GM20000 (cell line): ENCODE data around the gene EXOC1L.

ENCODE experiments used
- DNase-seq: peaks from one replicate; pipeline ENCODE4 v3.0.0; 2012; ENCODE audit warnings: low spot score
- TF ChIP-seq, protein P1 (sequence below): IDR thresholded peaks from 2 replicates; pipeline ENCODE4 v1.5.1; 2012; ENCODE audit warnings: mild to moderate bottlenecking, control low read depth; ENCODE audit errors: extremely low read depth, missing control alignments

The EXOC1L gene

DNA sequence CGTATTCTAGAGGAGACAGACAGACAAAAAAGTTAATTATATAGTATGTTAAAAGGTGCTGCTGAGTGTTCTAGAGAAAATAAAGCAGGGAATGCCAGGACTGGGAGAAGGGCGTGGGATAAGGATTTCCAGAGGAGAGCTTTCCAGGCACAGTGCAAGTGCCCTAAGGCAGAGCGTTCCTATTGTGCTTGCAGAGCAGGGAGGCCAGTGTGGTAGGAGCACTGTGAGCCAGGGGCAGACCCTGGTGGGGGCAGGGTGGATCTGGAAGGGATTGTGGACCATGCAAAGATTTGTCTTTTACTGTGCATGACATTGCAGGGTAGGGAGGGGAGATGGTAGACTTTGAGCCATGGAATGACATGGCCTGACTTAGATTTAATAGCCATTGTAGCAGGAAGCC lies 59.6 kb downstream of the EXOC1L start:
- TF ChIP-seq, protein P1, sequence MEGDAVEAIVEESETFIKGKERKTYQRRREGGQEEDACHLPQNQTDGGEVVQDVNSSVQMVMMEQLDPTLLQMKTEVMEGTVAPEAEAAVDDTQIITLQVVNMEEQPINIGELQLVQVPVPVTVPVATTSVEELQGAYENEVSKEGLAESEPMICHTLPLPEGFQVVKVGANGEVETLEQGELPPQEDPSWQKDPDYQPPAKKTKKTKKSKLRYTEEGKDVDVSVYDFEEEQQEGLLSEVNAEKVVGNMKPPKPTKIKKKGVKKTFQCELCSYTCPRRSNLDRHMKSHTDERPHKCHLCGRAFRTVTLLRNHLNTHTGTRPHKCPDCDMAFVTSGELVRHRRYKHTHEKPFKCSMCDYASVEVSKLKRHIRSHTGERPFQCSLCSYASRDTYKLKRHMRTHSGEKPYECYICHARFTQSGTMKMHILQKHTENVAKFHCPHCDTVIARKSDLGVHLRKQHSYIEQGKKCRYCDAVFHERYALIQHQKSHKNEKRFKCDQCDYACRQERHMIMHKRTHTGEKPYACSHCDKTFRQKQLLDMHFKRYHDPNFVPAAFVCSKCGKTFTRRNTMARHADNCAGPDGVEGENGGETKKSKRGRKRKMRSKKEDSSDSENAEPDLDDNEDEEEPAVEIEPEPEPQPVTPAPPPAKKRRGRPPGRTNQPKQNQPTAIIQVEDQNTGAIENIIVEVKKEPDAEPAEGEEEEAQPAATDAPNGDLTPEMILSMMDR = no peak
- no peak for DNase-seq

DNA sequence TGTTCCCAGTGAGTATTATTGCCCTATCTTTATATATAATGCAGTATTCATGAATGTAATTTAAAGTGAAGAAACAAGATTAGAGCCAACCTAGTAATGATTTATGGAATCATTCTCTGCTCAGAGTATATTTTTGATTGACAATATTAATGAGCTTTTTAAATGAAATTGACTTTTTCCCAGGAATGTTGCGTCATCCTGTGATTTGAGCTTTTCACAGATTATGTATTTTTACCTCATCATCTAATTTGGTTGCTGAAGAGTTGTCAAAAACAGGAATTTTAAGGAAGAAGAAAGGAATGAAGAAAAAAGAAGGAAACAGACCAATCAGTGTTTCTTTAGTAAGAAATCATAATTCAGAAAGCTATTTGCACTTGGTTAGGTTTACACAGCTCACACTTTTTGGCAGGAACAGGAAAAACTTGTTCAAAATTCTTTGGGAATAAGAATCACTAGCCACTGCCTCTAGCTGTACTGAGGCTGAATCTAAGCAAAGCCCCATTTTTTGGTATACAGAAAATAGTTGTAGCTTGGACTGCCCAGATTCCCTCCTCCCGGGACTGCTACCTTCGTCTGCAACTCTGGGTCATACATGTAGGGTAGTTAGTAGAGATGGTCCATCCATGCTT lies 61.2 kb downstream of the EXOC1L start:
- DNase-seq = no peak
- TF ChIP-seq, protein P1 = no peak

DNA sequence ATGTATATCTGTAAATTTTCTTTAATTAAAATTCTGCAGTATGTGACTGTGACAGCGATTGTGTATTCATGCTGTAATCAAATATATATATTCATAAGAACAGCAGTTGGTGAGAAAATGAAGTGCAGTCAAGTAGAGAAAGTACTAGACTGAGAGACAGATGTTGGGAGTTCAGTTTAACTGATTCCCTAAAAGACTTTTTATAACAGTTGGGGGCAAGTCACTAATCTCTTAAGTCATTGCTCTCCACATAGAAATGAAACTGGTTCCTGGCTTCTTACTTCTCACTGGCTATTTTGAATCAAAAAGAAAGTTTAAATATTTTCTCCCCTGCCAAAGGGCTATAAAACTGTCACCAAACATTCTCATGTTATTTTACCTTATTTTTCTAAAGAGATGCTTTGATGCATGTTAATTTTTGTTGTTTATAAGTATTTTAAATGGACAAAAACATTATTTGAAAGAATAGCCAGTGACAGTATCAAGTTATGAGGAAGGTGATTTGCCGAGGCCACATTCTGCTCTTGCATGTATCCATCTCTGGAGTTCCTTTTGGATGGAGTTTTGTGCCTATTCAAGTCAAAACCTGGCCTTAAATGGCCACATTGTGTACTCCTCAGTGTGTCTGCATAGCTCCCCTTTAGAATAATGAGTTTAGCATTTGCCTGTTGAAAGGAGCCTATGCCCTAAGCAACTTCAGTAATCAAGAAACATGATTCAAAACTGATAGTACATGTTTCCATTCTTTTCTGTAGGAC lies 64.7 kb downstream of the EXOC1L start:
- no peak for DNase-seq
- TF ChIP-seq, protein P1 = no peak

DNA sequence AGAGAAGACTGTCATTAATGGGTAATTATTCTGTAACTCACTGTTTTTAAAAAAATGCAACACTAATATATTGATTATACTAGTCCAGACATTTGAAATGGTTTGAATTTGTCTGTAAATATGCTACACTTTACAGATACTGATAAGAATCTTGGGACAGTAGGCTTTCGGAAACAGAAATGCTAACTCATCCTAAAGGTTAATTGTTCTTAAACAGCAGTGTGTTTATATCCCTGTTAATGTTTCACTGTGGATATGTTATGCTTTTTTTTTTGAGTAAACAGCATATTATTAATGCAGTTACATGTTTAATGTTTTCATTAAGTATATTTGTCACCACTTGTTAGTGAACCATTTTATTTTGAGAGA lies 65.2 kb downstream of the EXOC1L start:
- DNase-seq = no peak
- TF ChIP-seq, protein P1 = no peak
